Epidermal melanocyte (primary cell): Measurements from ENCODE around the gene TDP1.
"Not testable (repeated sequence)": the region's sequence is repeated elsewhere in the genome, so short reads cannot be mapped to it uniquely, and the experiment has no call there.

Source experiments
- DNase-seq: peaks from one replicate; pipeline ENCODE4 v3.0.0; 2011; ENCODE audit warnings: low spot score; ENCODE audit not compliant: insufficient read length

The TDP1 gene

DNA sequence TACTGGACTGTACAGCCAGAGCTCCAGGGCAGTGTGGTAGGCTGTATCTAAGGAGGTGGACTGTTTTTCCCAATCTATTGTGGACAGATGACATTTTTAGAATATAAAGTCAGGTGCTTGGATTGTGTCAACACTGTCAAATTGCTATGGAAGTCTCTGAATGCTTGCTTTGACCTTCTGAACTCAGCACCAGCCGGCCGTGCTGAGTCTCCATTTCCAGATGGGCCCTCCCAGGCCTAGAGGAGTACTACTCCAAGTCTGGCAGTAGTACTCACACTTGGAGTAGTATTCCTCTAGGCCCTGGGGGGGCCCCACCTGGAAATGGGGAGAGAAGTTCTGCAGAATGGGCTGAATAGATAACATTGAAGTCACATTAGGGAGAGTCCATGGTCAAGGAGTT lies 89.9 kb downstream of the TDP1 start:
- no peak for DNase-seq

GRCh38 chr14:90049390-90049789 lies 93.7 kb downstream of the TDP1 start:
- no peak for DNase-seq

DNA sequence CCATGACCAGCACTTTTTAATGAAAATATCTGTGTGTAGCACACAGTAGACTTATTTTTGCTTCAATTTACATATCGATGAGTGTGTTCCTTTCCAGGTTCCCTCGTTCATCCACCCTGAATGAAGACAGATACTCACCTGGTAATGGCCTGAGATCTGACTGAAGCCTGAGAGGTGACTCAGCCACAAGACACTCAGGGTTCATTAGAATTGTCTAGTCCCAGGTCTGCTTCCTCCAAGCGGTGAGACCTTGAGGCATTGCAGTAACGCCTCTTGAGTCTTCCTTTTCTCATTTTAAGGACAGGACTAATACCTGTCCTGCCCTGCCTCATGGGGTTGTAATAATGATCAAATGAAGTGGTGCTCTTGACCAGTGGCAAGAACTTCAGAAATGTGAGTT lies 94.5 kb downstream of the TDP1 start:
- DNase-seq: no peak

DNA sequence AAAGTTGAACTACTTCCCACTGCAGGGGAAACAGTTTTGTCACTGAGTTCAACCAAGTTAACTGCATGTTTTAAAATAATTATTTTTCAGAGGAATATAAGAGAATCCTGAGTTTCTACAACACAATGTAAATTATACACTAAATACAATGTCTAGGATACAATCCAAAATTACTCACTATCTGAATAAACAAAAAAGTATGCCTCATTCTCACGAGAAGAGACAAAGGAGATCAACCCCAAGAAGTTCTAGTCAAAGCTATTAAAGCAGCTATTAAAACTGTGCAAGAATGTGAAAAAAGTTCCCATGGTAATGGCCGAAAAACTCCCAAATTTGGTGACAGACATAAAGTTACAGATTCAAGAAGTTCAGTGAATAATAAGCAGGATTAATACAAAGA lies 97.3 kb downstream of the TDP1 start:
- no peak for DNase-seq

DNA sequence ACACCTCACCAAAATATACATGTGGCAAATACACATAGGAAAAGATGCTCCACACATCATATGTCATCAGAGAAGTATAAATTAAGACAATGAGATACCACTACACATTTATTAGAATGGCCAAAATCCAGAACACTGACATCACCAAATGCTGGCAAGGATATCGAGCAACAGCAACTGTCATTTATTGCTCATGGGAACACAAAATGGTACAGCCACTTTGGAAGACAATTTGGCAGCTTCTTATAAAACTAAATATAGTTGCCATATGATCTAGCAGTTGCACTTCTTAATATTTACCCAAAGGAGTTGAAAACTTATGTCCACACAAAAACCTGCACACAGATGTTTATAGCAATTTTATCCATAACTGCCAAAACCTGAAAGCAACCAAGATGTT lies 99.1 kb downstream of the TDP1 start:
- DNase-seq: no peak

GRCh38 chr14:90056826-90057225 lies 101.1 kb downstream of the TDP1 start:
- no peak for DNase-seq

GRCh38 chr14:90058876-90059458 lies 103.2 kb downstream of the TDP1 start:
- DNase-seq: no peak

DNA sequence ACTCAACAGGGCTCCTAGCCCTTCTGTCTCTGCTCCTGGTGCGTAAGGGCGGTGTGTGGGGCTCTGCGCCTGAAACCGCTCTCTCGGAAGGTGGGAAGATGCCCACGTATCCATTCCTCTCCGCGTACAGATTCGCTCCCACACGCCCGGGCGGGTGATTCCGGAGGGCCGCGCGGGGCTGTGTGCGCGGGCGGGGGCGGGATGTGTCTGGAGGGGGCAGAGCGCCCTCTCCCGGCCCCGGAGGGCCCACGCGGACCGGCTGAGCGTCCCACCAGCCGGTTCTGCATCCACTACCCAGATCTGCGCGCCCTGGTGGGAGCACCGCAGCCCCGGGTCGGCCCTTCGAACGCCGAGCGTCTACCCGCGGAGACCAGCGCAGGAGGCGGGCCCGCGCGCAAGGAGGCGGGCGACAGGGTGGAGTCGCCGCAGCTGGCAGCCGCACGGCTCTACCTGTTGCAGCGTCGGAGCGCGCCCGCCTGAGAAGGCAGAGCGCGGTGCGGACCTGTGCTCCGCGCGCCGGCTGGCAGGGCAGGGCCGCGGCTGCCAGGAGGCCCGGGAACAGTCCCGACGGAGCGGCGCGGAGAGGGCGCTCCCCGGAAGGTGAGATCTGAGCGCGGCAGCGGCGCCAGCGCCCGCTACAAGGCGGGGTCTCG lies 104.7 kb downstream of the TDP1 start:
- DNase-seq: peak; percentile 54

DNA sequence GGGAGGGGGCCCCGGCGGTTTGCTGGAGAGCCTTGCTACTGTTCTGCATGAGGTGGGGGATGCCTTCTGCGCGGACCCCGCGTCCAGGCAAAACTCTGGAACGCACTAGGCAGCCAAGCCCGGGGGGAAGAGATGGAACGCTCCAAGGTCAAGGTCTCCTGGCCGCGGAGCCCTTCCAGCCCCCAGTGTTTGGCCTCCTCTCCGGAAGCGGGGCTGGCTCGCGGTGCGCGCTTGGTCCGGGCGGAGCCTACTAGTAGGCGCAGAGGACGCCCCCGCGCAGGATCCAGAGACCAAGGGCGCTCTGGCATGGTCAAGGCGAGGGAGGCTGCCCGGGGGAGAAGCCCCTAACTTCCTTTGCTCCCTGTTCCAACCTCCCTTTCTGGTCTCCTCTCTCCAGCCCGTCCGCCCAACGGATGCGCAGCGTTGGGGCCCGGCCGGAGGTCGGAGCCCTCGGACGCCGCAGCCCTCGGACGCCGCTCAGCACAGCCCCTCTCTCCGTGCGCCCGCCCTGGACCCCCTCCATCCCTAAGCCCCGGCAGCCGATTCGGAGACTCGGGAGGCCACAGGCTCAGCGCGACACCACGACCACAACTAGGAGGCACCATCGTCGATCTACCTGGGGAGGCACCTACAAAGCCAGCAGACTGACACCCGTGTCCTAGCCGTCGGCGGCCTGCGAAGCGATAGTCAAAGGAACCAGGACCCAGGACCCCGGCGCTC lies 105.4 kb downstream of the TDP1 start:
- DNase-seq: no peak

GRCh38 chr14:90061685-90062126 lies 106.0 kb downstream of the TDP1 start, which contains the start of gene KCNK13:
Gene KCNK13, plus strand, starts transcription at chr14:90061994. Its CDS starts 212 bp downstream, at chr14:90062206.
- no peak for DNase-seq

DNA sequence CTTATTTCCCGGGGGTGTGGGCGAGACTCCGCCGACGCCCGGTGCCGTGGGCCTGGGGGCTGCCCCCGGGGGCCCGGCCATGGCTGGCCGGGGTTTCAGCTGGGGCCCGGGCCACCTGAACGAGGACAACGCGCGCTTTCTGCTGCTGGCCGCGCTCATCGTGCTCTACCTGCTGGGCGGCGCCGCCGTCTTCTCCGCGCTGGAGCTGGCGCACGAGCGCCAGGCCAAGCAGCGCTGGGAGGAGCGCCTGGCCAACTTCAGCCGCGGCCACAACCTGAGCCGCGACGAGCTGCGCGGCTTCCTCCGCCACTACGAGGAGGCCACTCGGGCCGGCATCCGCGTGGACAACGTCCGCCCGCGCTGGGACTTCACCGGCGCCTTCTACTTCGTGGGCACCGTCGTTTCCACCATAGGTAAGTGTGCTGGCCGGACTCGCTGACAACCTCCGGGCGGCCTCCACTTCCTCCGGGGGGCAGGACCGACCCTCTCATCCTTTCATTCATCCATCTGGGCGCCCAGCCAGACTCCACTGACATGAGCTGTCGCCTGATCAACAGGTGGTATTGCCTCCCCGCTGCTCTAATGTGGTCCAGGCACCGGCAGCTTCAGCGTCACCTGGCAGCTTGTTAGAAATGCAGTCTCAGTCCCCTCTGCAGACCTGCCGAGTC lies 106.5 kb downstream of the TDP1 start:
- no peak for DNase-seq

DNA sequence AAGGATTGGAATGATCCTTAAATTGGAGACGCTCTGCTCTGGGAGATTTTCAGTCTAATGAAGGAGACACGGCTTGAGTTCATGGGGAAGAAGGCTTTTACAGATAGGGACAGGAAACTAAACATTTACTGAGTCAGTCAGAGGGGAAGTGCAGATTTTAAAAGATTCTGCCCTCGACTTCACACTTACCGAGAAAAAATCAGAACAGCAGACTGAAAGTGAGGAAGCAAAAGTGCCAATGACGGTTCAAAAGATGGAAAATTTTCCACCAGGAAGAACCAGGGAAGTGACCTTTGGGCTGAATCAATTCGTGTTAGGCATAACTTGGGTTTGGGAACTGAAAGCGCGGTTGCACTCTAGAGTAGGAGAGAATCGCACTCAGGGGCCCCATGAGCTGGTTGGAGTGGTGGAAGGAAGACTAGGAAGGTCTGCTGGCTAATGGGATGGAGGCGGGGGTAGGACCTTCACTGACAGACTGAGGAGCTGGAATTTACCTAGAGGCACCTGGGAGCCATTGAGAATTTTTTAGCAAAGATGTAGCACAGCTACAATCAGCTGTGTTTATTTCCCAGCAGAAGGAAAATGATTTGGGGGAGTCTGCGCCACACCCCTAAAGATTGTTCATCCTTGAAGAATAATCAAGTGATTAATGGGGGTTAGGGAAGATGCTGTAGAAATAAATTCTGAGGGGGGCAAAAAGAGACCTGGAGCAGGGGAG lies 107.3 kb downstream of the TDP1 start:
- DNase-seq: no peak

- DNase-seq: no peak
Observed at GRCh38 chr14:90072350-90072749, 116.6 kb downstream of the TDP1 start.

DNA sequence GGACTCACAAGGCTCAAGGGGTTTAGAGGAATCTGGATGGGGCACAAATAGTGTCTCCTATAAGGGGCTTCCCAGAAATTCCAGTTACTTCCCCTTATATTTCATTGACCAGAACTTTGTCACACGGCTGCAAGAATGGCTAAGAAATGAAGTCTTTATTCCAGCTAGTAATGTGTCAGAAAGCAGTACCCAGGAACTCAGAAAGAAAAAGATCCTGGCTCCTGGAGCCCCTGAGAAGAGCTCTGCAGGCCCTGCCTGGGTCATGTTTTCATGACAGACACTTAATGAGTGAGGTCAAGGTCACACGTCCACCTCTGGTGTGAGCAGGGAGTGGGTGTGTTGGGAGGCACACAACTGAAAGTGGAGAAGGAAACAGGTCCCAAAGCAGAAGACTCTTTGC lies 123.8 kb downstream of the TDP1 start:
- DNase-seq: no peak

GRCh38 chr14:90087433-90087832 lies 131.7 kb downstream of the TDP1 start:
- DNase-seq: no peak

DNA sequence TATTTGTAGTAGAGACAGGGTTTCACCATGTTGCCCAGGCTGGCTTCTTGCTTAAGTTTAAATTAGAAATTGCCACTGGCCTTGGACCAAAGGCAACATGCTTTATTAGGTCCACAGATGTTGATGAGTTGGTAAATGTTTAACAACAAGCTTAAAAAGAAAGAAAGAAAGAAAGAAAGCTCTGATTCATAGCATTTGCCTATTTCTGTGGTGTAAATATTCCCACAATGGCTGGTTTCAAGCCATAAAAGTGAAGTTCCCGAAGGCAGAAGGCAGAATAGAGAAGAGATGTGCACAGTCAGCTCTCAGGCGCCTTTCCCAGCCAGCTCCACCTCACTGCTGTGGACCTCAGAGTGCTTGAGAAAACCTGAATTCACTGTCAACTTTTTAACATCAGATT lies 132.4 kb downstream of the TDP1 start:
- no peak for DNase-seq

DNA sequence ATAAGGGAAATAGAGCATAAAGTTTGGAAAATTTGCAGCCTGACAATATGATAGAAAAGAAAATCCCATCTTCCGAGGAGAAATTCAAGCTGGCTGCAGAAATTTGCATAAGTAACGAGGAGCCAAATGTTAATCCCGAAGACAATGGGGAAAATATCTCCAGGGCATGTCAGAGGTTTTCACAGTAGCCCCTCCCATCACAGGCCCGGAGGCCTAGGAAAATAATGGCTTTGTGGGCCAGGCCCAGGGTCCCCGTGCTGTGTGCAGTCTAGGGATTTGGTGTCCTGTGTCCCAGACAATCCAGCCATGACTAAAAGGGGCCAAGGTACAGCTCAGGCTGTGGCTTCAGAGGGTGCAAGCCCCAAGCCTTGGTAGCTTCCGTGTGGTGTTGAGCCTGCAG lies 133.8 kb downstream of the TDP1 start:
- not testable (repeated sequence) for DNase-seq

DNA sequence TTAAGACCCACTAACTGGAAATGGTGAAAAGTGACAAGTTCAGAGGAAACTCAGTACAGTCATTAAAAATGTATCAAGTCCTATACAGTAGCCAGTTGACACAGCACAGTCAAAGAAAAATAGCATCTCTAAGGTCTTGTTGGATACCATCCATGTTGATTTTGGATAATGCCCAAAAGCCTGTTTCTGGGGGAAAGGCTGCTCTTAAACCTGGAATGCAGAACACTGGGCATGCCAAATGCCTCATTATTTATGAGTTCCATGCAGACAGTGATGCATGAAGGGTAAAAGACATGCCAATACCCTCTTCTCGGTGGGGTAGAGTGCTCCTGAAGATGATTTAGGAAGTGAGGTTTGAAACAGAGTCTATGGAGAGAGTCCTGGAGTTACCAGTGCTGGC lies 135.7 kb downstream of the TDP1 start:
- DNase-seq: no peak

- DNase-seq: no peak
Observed at GRCh38 chr14:90093942-90094595, 138.3 kb downstream of the TDP1 start.
